GM23338 (cell line): ENCODE results near the gene CAPN10.

Experiments
- JUNB ChIP-seq: IDR thresholded peaks from one replicate; pipeline ENCODE4 v1.6.1; 2016; ENCODE audit warnings: antibody characterized with exemption; ENCODE audit not compliant: unreplicated experiment
- ZNF114 ChIP-seq: fragments of 250-450 bp; sonication (Bioruptor Pico); IDR thresholded peaks from 2 replicates; pipeline ENCODE4 v1.5.0; 2020; ENCODE audit warnings: mild to moderate bottlenecking, moderate library complexity
- TF ChIP-seq, protein P1 (sequence below), 2 experiments: fragments of 200-600 bp in 1 of 2; sonication (generic) in 1 of 2; conservative IDR thresholded peaks; 2 replicates each; pipeline versions ENCODE4 v1.5.1 to v1.6.1; 2016 to 2017; ENCODE audit warnings: antibody characterized with exemption in 2 of 2, low read depth in 2 of 2, mild to moderate bottlenecking in 2 of 2, moderate library complexity in 1 of 2

DNA sequence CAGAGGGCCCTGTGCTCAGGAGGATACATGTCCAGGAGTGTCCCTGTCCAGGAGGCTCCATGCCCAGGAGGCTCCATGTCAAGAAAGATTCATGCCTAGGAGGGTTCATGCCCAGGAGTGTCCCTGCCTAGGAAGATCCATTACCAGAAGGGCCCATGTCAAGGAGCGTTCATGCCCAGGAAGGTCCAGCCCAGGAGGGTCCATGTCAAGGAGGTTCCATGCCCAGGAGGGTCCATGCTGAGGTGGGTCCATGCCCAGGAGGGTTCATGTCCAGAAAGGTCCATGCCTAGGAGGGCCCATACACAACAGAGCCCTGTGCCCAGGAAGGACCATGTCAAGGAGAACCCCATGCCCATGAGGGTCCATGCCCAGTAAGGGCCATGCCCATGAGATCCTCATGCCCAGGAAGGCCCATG is 45.8 kb downstream of the CAPN10 start:
- TF ChIP-seq, protein P1, sequence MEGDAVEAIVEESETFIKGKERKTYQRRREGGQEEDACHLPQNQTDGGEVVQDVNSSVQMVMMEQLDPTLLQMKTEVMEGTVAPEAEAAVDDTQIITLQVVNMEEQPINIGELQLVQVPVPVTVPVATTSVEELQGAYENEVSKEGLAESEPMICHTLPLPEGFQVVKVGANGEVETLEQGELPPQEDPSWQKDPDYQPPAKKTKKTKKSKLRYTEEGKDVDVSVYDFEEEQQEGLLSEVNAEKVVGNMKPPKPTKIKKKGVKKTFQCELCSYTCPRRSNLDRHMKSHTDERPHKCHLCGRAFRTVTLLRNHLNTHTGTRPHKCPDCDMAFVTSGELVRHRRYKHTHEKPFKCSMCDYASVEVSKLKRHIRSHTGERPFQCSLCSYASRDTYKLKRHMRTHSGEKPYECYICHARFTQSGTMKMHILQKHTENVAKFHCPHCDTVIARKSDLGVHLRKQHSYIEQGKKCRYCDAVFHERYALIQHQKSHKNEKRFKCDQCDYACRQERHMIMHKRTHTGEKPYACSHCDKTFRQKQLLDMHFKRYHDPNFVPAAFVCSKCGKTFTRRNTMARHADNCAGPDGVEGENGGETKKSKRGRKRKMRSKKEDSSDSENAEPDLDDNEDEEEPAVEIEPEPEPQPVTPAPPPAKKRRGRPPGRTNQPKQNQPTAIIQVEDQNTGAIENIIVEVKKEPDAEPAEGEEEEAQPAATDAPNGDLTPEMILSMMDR (conservative IDR thresholded peaks at IDR 0.05; ENCODE audit: low read depth in 2 of 2) = no peak
- TF ChIP-seq JUNB (no peak), ZNF114 (no peak)
